GM21717 (cell line): ENCODE measurements around the gene MLC1.

ENCODE experiments used
- ATAC-seq: cut with Tn5 transposase; IDR thresholded peaks from one replicate; pipeline ENCODE4 v1.9.1; 2021; ENCODE audit warnings: mild to moderate bottlenecking, moderate library complexity; ENCODE audit not compliant: unreplicated experiment

MLC1 gene

GRCh38 chr22:50039669-50040443 lies 45.4 kb downstream of the MLC1 start:
- ATAC-seq: no peak

- ATAC-seq: no peak
Observed at GRCh38 chr22:50035976-50036724, 49.1 kb downstream of the MLC1 start.

GRCh38 chr22:50035131-50035881 lies 49.9 kb downstream of the MLC1 start:
- no peak for ATAC-seq

GRCh38 chr22:50034126-50035081 lies 50.8 kb downstream of the MLC1 start:
- ATAC-seq: no peak

GRCh38 chr22:50032941-50033601 lies 52.2 kb downstream of the MLC1 start:
- ATAC-seq: no peak

GRCh38 chr22:50032109-50032871 lies 52.9 kb downstream of the MLC1 start:
- no peak for ATAC-seq

- no peak for ATAC-seq
Observed at GRCh38 chr22:50031189-50032091, 53.8 kb downstream of the MLC1 start.

GRCh38 chr22:50030297-50031188 lies 54.7 kb downstream of the MLC1 start:
- peak; percentile 50 for ATAC-seq

GRCh38 chr22:50027639-50028537 lies 57.3 kb downstream of the MLC1 start:
- ATAC-seq: no peak

GRCh38 chr22:50025993-50026392 lies 59.2 kb downstream of the MLC1 start:
- ATAC-seq: no peak

GRCh38 chr22:50022171-50022819 lies 62.9 kb downstream of the MLC1 start:
- ATAC-seq: no peak

GRCh38 chr22:50020606-50021005 lies 64.6 kb downstream of the MLC1 start:
- no peak for ATAC-seq

GRCh38 chr22:50019316-50019715 lies 65.9 kb downstream of the MLC1 start:
- ATAC-seq: no peak

- no peak for ATAC-seq
Observed at GRCh38 chr22:50018608-50019285, 66.5 kb downstream of the MLC1 start.

GRCh38 chr22:50017701-50018224 lies 67.5 kb downstream of the MLC1 start:
- no peak for ATAC-seq
